Muscle of back (tissue), 11 donors: ENCODE results near the gene KLHL30. TPM values are rescaled to one million over a fixed set of nuclear protein-coding genes. Genes with fewer than 3 reads are reported as not detected.

ENCODE experiments used
- DNase-seq, 3 donors: peaks; one replicate each; pipeline versions ENCODE4 v3.0.0 to v3.0.0-alpha.2; 2013
- polyA plus RNA-seq, 10 donors: library from polyadenylated mRNA; unstranded; fragments of 120-200 nt; gene quantifications; one replicate each; pipeline ENCODE4 v1.2.1, GENCODE V29; 2013; ENCODE audit not compliant: insufficient read length in 10 of 10

Gene KLHL30
- polyA plus RNA-seq, 10 donors = 6.7 to 21.4 (median 15.4) TPM

DNA sequence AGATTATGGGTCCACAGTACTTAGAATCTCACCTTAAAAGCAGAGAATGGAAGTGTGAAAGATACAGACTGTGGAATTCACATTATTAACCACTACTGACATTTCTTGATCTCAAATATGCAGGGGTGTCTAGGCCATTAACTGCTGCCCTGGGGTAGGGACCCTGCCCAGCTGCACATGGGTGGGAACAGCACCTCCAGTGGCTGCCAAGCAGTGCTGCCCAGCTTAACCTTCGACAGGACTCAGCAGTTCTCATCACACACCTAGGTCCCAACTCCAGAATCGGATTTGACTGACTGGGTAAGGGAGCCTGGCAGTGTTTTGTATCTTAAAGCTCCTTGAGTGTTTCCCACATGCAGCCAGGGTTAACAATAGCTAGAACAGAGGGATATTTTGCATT lies 35.2 kb downstream of the KLHL30 start:
- DNase-seq = no peak

DNA sequence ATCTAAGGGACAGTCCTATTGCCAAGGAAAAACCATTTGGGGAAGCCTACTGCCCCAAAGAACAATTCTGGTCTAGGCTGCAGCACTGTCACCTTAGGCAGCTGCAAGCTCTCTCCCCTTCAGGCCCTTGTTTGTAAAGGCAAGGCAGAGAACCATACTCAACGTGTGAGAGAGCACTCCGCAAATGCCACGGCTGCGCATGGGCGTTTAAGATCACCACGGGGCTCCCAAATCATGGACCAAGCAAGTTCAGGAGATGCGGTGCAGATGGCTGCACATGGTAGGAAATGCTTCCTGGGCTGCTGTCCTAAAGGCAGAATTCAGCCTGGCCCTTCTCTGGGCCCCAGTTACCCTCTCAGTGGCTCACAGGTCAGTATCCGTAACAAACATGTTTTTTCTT lies 35.8 kb downstream of the KLHL30 start:
- DNase-seq = no peak

DNA sequence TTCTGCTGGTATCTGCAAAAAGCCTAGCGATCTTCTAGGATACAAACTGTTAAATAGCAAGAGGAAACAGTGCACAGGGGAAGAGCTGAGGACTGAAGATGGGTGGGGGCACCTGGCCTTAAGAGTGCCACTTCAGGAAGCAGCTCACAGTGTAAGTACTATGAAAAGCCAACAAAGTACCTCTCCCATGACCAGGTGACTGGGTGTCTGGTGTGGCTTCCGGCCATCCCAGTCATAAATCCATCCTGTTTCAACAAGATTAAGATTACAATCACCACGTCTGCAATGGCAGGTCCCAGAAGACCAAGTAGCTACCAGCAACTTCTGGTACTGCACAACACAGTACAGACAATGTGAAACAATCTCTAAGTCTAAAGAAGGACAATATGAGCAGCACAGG lies 36.2 kb downstream of the KLHL30 start:
- DNase-seq = no peak

DNA sequence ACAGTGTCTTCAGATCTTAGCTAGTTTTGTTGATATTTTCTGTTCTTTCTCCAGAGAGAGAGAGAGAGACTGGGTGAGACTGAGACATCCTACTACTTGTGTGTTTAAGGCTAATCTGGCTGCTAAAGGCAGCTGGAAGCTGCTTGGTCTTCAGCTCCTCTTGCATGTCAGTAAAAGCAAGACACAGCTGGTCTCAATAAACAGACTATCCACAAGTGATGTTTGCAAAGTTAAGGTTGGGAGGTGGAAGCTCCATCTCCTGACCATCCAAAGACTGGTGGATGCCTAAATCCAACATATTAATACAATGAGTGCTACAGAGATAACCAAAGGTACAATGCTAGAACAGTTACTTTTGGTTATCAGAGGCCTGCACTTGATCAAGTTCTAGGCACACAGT lies 38.1 kb downstream of the KLHL30 start:
- DNase-seq = no peak

DNA sequence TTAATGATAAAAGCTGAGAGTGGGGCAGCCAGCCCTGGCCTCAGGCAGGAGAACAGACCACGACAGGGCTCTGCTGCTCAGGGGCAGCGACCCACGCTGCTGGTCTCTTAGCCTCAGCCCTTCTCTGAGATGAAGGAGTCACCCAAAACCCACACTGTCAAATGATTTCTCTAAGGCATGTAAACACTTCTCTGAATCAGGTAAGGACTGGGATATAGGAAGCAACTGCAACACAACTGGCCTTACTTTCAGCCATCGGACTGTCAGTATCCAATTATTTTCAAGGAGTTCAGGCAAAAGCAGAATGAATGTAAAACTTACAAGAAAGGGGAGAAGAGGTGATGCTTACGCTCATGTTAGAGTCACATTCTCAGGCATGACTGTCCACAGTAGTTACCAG lies 42.1 kb downstream of the KLHL30 start:
- DNase-seq = no peak

DNA sequence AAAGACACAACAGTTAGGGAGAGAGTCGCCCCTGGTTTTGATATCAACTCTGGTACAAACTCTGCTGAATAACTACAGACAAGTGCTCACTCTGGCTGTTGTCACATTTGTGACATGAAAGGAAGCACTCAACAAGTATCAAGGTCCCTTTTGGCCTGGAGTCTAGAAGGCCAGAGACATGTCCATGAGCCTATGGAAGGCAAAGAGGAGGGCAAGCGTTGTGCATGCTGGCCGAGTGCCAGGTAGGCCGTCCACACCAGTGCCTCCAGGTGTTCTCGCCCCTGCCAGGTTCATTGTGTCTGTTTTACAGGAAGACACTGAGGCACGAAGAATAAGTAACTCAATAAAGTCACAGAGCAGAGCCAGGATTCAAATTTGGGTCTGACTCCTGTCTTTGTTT lies 43.9 kb downstream of the KLHL30 start:
- DNase-seq = no peak

DNA sequence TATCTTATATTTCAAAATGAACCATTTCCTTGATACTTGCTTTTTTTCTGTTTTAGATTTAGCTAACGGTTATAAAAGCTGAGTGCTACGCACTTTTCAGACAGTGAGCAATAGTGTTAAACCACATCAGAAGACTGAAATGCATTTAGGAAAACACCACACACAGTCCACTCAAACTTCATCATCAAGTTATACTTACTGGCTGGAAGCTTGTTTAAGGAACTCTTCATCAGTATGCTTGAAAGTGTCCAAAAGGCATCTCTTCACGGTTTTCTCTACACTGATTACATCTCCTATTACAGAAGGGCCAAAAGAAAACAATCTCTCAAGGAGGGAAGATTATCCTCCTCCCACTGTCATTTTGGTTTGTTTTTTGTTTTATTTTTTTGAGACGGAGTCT lies 45.4 kb downstream of the KLHL30 start:
- no peak for DNase-seq

DNA sequence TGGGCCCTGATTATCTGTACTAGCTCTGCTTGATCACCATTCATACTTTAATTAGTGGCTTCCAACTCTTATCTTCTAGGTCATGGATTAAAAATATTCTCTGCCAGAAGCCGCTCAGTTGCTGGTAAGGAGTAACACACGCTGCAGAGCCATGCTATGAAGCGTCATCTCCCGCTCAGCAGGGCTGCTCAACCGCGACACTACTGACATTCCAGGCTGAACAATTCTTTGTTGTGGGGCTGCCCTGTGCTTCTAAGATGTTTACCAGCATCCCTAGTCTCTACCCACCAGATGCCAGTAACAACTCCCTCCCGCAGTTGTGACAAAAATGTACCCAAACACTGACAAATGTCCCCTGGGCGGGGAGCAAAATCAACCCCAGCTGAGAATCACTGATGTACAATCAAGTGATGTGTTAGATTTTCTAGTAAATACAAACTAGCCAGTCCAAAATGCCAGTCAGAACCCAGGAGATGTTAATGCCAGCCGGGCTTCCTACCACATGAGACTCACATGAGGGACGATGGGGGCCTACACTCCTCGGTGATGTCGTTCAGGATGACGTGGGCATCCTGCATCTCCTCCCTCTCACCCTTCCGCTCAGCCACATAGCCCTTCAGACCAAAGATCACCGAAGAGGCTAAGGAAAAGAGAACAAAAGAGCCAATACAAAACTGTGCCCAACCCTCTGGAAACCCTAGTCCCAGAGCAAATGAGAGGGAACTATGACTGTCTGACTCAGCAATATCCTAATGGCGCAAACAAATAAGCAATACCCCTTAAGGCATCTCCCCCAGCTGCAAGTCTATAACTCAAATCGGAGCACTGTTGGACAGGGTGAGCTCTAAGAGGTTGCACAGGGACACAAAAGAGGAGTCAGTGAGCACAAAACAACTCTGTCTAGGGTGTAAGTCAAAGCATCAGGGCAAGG lies 49.4 kb downstream of the KLHL30 start:
- no peak for DNase-seq

DNA sequence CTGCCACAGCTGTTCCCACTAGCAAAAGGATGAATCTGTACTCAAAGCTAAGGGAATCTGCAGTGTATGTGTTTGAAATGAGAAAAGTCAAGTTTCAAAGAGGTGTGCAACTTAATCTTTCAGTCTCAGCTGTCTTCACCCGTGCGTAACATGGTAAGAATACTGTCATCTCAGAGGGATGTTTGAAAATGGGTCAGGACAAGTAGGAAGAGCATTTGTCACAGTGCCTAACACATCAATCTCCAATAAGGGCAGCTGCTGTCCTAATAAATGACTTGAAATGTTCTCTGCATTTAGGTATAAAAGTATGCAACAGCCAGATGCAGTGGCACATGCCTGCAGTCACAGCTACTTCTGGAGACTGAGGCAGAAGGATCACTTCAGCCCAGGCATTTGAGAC lies 52.0 kb downstream of the KLHL30 start:
- DNase-seq = no peak

Other genes with a start within 250 kb of the KLHL30 start
- gene UBE2F, start 171.7 kb upstream of the KLHL30 start, polyA plus RNA-seq = 10 to 100 TPM; 39.1 to 45.5 (median 41.2) TPM
- gene SCLY, start 77.7 kb upstream of the KLHL30 start, polyA plus RNA-seq = 10 to 100 TPM in 2 of 10 donors, 1 to 10 TPM in 8; 7.8 to 12.0 (median 9.4) TPM
- 1 to 10 TPM in 6 of 10 donors, under 1 TPM in 4; 0.30 to 2.2 (median 1.1) TPM for gene ESPNL, start 38.3 kb upstream of the KLHL30 start, polyA plus RNA-seq
- 10 to 100 TPM in 7 of 10 donors, 1 to 10 TPM in 3; 3.6 to 31.6 (median 15.8) TPM for gene ERFE, start 20.3 kb downstream of the KLHL30 start, polyA plus RNA-seq
- 10 to 100 TPM; 27.6 to 45.1 (median 31.7) TPM for gene ILKAP, start 65.0 kb downstream of the KLHL30 start, polyA plus RNA-seq
- gene HES6, start 101.4 kb downstream of the KLHL30 start, polyA plus RNA-seq = 10 to 100 TPM; 11.3 to 19.6 (median 13.8) TPM
- gene PER2, start 149.9 kb downstream of the KLHL30 start, polyA plus RNA-seq = 1 to 10 TPM; 3.0 to 6.2 (median 4.5) TPM
- 10 to 100 TPM in 1 of 10 donors, 1 to 10 TPM in 9; 5.5 to 11.7 (median 8.3) TPM for gene TRAF3IP1, start 181.8 kb downstream of the KLHL30 start, polyA plus RNA-seq